Loucy (cell line): ENCODE data around the gene PECR.

Experiments used
- CTCF ChIP-seq: fragments of 200-600 bp; sonication (generic); conservative IDR thresholded peaks from 2 replicates; pipeline ENCODE4 v1.5.1; 2014; ENCODE audit warnings: mild to moderate bottlenecking, antibody characterized with exemption, low read length
- EZH2phosphoT487 ChIP-seq: fragments of 200-600 bp; IDR thresholded peaks from 2 replicates; pipeline ENCODE4 v1.6.1; 2018; ENCODE audit warnings: antibody characterized with exemption, mild to moderate bottlenecking, moderate library complexity, borderline replicate concordance

- TF ChIP-seq CTCF, result no peak
- no peak for TF ChIP-seq EZH2phosphoT487
These were observed 26.2 kb upstream of the PECR start for GRCh38 chr2:216107760-216108159.
